22Rv1 (cell line): Measurements from ENCODE around the gene RPS3.
A peak's percentile ranks its signal among the peaks of the same experiment; 100 is the strongest.

ENCODE experiments used
- H3K27ac ChIP-seq: fragments of 450-650 bp; 2 replicates; pipeline ENCODE4 v1.5.1; 2017
- CTCF ChIP-seq: fragments of 450-650 bp; IDR thresholded peaks from 2 replicates; pipeline ENCODE4 v1.5.1; 2017; ENCODE audit warnings: mild to moderate bottlenecking
- ZFX ChIP-seq: fragments of 450-650 bp; IDR thresholded peaks from 2 replicates; pipeline ENCODE4 v1.6.1; 2017; ENCODE audit warnings: antibody characterized with exemption, borderline replicate concordance

RPS3 gene

DNA sequence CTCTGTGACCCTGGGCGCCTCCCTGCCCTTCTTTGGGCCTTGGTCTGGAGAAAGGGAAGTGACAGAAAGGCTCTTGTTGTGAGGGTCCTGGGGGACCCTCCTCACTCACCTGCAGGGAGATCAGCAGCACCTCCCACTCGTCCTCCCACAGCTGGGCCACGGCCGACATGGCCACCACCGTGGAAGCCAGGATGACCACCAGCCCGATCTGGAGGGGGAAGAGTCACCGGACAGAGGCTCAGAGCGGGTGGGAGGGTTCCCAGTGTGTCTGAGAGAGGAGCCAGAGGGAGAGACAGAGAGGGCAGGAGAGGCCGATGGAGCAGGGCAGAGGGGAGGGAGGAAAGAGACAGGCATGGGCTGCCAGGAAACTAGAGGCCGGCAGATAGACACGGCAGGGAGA is 50.5 kb downstream of the RPS3 start:
- no peak overlapping the region for H3K27ac ChIP-seq
- TF ChIP-seq ZFX: no peak
- TF ChIP-seq CTCF: no peak

- TF ChIP-seq CTCF (no peak), ZFX (no peak)
Observed at GRCh38 chr11:75450236-75450635, 50.9 kb downstream of the RPS3 start.

DNA sequence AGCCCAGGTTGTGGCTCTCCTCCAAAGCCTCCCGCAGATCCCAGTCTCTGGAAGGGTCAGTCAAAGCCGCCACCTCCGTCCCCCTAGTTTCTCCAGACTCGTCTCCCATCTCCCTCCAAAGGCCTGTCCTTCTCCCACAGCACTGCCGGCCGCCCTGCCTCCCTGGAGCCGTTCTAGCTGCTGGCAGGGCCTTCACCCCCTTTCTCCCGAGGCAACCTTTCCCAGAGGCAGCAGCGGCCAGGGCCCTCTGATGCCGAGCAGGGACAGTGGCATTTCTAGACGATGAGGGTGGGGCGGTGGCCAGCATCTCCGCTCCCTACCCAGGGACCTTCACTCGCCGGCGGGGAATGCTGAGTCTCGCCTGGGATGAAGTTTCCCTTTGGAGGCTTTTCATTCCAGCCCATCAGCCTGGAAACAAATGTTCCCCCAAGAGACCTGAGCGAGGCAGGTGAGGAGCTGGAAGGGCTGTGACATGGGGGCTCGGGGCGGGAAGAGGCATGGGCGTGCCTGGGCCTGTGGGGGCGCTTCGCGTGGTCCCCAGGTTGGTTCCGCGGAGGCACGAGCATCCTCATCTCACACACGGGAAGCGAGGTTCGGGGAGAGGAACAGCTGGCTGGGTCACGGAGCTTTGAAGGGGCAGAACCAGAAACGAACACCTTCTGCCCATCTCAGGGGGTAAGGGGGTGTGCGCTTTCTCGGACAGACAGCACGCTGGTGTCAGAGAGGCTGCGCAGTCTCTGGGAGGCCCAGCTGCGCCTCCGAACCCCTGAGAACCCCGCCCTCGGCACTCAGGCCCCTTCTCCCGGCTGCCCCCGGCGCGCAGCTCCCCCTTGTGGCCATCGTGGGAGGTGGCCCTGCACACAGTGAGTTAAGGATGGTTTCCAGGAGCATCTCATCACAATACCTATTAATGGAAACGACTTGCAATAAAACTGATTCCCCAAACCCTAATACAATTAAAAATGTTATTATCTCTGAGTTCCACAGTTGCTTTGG is 51.8 kb downstream of the RPS3 start:
- no peak overlapping the region for H3K27ac ChIP-seq
- TF ChIP-seq CTCF (peak; percentile 81), ZFX (no peak)

More at GRCh38 chr11:75450236-75450635, 50.9 kb downstream of the RPS3 start:
- H3K27ac ChIP-seq: no peak overlapping the region

- no peak for TF ChIP-seq CTCF
- TF ChIP-seq ZFX: no peak
- no peak overlapping the region for H3K27ac ChIP-seq
Observed at GRCh38 chr11:75453916-75454655, 54.8 kb downstream of the RPS3 start.

DNA sequence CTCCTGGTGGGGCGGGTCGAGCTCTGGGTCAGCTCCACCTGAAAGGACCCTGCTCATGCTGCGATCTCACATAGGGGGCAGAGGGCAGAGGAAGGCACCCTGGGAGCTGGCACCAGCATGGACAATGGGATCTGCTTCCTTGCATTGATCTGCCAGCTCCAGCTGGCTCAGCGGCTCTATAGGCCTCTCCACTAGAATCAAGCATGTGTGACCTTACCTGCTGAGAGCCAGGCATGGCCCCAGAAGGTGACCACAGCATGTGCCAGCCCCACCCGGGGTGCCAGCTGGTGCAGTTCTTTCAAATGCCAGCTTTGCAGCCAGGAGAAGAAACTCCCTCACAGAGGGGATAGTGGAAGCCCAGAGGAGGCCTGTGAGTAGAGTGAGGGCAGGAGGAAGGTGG is 55.7 kb downstream of the RPS3 start:
- TF ChIP-seq CTCF (no peak), ZFX (no peak)
- H3K27ac ChIP-seq: no peak overlapping the region
